Measurements from ENCODE around the gene HOXA2.

GRCh38 chr7:27064661-27065060 is 37.8 kb downstream of the HOXA2 start:
- TF ChIP-seq CTCF (IDR thresholded peaks at IDR 0.05) = no peak
- TF ChIP-seq POLR2AphosphoS5 (IDR thresholded peaks at IDR 0.05) = no peak

Data from suprapubic skin (tissue), 3 donors.